NOMO-1 (cell line): ENCODE results near the gene CCDC148.
"Not testable (repeated sequence)": the region's sequence is repeated elsewhere in the genome, so short reads cannot be mapped to it uniquely, and the experiment has no call there.

Source experiments
- DNase-seq, 2 experiments: peaks; one replicate each; lab custom pipeline; 2025; ENCODE audit not compliant: unreplicated experiment in 2 of 2; lab: John Stamatoyannopoulos, UW

Gene CCDC148

DNA sequence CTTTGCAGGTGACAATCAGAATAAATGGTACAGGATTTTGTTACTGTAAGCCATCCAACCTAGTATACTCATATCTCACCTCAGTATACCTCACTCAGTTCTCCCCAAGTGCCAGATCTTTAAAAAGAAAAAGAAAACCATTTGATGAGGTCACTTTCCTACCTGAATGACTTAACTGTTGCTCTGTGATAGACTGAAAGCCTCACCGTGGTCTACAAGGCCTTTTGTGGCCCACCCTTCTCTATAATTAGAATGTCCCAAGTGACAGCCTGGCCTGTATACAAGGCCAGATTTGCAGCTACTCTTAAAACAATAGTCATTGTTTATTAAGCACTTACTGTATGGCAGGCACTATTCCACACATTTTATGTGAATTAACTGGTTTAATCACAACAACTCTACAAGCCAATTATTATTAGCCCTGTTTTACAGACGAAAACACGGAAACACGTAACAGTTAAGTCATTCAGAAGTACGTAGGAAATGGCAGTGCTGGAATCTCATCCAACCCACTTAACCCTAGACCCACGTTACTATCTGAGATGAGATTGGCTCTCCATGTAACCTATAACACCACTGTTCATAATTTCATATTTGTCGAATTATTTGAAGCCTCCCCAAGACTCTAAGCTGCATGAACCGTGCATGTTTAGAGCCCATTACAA, 28.5 kb upstream of the CCDC148 start:
- no peak for DNase-seq

DNA sequence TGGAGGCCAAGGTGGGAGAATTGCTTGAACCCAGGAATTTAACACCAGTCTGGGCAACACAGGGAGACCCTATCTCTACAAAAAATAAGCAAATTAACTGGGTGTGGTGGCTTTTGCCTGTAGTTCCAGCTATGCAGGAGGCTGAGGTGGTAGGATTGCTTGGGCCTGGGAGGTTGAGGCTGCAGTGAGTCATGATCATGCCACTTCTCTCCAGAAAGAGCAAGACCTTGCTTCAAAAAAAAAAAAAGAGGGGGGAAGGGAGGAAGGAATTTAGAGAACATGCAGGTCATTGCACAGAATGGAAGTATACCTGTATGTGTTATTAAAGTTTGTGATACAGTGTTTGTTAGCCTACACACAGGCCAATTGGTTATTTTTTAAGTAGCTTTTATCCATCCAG, 26.0 kb upstream of the CCDC148 start:
- no peak for DNase-seq

DNA sequence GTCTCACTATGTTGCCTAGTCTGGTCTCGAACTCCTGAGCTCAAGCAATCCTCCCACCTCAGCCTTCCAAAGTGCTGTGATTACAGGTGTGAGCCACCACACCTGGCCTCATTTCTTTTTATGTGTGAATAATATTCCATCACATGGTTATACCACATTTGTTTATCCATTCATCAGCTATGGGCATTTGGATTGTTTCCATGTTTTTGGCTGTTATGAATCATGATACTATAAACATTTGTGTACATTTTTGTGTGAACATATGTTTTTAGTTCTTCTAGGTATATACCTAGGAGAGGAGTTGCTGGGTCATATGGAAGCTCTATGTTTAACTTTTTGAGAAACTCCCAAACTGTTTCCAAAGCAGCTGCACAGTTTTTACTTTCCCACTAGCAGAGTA, 24.6 kb upstream of the CCDC148 start:
- DNase-seq, result no peak

DNA sequence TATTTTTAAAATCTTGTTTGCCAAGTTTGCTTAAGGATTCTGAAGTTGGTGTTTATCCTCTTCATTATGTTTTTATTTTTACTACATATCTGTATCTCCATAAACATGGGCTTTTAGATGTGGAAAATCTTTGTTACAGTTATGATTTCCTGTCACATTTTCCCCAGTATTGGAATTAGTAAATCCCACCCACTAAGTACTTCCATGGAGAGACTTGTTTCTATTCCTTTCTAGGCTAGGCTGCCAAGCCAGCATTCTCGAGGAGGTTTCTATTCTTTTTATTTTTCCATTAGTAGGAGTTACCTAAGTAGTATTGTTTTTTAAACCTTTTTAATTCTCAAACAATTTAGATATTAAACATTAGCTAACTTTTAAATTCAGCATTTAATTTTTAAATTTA, 22.3 kb upstream of the CCDC148 start:
- DNase-seq, result no peak

DNA sequence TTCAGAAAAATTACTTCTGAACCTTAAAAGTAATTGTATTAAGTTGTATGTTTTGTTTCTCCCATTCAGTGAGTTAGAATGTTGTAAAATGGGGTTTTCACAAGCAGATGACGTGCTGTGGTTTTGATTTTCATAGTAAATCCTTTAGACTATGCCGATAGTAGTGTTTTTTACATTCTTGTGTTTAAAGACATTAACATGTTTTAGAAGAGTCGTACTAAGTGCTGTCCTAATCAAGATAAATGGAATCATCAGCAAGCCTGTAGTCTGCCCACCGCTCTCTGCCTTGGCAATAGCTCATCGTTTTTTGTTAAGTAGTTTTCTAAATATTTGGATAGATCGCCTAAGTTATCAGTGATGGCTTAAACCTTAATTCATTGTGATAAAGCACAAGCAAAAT, 21.7 kb upstream of the CCDC148 start:
- DNase-seq, result no peak

DNA sequence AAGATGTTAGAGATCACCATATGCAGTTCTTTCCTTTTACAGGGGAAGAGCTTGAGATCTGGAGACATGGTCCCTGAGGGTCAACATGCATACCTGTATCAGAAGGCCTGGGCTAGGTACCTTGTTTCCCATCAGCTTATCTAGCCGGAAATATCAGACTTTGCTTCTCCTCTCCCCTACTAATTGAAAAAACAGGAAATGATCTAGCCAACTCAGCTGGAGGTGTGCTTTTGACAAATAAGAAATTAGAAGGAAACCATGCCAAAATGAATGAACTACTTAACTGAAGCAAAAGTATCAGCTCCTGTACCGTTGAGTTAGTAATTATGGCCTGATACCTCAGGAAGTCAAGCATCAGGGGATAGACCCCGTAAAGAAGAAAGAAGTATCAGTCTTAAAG, 20.6 kb upstream of the CCDC148 start:
- no peak for DNase-seq

GRCh38 chr2:158474526-158475011, 18.0 kb upstream of the CCDC148 start:
- not testable (repeated sequence) for DNase-seq

GRCh38 chr2:158473719-158474392, 17.3 kb upstream of the CCDC148 start:
- DNase-seq, result no peak

DNA sequence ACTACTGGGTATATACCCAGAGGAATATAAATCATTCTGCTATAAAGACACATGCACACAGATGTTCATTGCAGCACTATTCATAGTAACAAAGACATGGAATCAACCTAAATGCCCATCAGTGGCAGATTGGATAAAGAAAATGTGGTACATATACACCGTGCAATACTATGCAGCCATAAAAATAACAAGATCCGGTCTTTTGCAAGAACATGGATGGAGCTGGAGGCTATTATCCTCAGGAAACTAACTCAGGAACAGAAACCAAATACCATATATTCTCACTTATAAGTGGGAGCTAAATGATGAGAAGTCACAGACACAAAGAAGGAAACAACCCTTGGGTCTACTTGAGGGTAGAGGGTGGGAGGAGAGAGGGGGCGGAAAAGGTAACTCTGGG, 16.7 kb upstream of the CCDC148 start:
- DNase-seq, result not testable (repeated sequence)

DNA sequence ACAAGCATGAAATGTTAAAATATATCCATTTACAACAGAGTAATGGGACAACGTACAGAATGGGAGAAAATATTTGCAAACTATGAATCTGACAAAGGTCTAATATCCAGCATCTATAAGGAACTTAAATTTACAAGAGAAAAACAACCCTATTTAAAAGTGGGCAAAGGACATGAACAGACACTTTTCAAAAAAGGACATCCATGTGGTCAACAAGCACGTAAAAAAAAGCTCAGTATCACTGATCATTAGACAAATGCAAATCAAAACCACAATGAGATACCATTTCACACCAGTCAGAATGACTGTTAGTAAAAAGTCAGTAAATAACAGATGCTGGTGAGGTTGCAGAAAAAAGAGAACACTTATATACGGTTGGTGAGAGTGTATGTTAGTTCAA, 16.3 kb upstream of the CCDC148 start:
- DNase-seq, result not testable (repeated sequence)

DNA sequence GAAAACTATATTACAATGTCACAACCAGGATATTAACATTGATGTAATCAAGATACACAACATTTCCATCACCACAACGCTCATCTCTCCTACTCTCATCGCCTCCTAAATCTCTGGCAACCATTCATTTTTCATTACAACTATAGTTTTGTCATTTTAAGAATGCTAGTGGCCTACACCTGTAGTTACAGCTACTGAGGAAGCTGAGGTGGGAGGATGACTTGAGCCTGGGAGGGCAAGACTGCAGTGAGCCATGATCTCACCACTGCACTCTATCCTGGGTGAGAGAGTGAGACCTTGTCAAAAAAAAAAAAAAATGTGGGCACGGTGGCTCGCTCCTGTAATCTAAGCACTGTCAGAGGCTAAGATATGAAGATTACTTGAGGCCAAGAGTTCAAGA, 10.7 kb upstream of the CCDC148 start:
- no peak for DNase-seq

- DNase-seq, result no peak
Observed at GRCh38 chr2:158464426-158465281, 8.1 kb upstream of the CCDC148 start.

- no peak for DNase-seq
Observed at GRCh38 chr2:158463496-158464095, 7.0 kb upstream of the CCDC148 start.

GRCh38 chr2:158460632-158461297, 4.2 kb upstream of the CCDC148 start:
- DNase-seq, result no peak

DNA sequence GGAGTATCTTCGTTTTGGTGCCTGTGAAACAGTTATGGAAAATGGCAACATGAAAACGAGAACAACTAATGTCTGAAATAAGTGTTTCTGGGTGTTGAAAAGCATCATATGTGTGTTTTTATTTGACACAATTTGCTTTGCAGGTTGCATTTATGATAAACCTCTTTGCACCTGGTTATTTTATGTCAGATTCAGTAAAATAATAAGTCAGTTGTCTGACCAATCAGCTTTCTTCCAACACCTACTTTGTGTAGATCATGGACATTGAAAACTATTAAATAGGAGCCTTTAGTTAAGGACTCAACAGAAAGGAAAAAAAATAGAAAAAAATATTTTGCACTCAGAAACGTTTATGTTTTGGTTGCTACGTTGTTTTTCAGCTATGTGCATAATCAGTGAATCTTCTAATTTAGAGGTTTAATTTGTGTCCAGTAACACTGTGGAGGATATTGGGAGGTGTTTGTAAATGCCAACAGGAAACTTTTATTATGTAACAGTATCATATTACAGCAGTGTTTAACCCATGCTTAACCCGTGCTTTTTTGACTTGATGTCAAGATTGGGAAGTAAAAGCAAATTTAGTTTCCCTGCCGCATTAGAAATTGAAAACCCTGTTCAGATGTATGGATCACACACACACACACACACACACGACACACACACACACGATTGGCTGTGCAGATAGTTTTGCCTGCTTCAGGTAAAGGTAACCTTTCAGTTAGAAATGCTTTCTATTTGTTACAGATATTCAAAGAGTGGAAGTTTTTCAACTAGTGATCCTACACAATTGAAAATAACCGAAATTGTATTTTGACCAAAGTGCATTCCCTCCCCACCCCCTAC, 2.8 kb upstream of the CCDC148 start:
- peak in 1 of 2 experiments; percentile 19 for DNase-seq

GRCh38 chr2:158458617-158458920, 2.0 kb upstream of the CCDC148 start:
- DNase-seq, result no peak

DNA sequence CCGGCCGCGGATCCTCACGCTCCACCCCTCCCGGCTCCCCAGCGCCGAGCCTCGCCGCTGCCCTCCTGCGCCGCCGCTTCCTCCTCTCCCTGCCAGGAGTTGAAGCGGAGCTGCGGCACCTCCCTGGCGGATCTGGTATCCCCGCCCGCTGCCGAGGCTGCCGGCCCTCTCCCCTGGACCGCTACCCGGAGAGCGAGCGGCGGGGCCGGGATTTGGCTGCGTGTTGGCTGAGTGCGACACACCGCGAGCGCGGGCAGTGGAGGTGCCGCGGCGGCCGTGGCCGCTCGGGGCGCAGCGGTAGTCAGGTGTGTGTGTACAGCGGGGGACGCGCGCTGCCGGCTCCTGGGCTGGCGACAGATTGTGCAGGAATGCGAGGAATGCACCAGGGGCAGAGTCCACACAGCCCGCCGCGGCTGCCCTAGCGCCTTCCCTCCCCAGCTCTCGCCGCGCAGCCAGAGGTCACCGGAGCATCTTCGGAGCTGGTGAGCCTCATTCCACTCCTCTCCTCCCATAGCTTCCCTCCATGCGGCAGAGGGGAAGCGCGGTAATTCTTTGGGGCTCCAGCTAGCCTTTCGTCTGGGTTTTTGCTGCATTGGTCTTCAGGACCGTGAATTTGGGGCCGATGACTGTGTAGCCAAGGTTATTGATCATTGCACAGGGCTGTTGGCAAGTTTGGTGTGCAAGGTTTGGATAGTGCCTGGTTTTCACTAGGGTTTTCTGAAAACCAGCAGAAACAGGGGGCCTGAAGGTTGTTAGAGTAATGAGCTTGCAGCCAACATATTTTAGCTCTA, 1.5 kb upstream of the CCDC148 start:
- DNase-seq, result peak; percentile 68 to 69

- DNase-seq, result peak; percentile 37 to 58
Observed at GRCh38 chr2:158457092-158457825, 706 bp upstream of the CCDC148 start.
